GM18868 (cell line): Measurements from ENCODE around the gene ASTN2.
A peak's percentile ranks its signal among the peaks of the same experiment; 100 is the strongest.
"Not testable (repeated sequence)": the region's sequence is repeated elsewhere in the genome, so short reads cannot be mapped to it uniquely, and the experiment has no call there.

ENCODE experiments used
- ATAC-seq: cut with Tn5 transposase; IDR thresholded peaks from one replicate; pipeline ENCODE4 v1.9.1; 2021; ENCODE audit warnings: mild to moderate bottlenecking, moderate library complexity; ENCODE audit not compliant: unreplicated experiment

The ASTN2 gene

DNA sequence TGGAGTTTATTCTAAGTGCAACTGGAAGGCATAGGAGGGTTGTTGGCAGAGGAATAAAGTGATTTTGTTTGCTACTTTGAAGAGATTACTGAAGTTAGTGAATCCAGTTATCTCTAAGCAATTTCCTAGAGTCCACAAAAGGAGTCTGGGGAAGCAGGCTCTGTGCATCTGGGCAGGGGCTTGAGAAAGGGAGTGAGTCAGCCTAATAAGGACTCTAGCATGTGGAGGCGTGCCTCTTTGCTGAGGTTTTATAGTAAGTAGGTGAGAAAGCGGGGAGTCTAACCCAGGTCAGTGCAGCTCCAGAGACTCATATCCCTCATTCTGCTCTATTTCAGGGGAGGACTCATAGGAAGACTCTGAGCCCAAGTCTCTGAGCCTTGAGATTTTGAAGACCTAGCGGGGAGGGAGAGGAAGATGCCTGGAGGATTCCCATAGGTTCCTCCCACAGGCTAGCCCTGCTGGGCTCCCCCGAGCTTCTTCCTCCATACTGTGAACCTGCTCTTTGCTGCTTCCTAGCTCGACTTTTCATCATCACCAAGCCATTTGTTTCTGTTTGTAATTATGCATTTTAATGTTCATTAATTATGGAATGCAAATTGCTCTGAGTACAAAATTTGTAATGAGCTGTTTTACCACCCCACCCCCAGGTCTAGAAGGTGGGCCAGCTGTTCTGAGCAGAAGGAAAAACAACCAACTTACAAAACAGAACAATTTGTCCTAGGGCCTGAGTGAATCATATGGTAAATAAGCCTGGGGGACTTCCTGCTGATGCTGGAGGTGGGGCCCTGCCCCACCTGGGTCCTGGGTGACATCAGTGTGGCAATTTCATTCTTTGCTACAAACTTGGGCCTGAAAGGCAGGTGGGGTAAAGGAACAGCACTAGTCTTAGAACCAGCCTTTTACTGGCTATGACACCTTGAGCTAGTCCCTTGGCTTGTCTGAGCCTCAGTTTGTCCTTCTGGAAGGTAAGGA, 577.6 kb downstream of the ASTN2 start:
- peak; percentile 58 for ATAC-seq

DNA sequence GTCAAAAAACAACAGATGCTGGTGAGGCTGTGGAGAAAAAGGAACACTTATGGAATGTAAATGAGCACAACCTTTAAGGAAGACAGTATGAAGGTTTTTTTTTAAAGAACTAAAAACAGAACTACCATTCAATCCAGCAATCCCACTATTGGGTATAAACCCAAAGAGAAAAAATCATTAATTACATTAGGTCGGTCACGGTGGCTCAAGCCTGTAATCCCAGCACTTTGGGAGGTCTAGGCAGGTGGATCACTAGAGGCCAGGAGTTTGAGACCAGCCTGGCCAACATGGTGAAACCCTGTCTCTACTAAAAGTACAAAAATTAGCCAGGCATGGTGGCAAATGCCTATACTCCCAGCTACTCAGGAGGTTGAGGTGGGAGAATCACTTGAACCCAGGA, 584.5 kb downstream of the ASTN2 start:
- ATAC-seq: not testable (repeated sequence)

DNA sequence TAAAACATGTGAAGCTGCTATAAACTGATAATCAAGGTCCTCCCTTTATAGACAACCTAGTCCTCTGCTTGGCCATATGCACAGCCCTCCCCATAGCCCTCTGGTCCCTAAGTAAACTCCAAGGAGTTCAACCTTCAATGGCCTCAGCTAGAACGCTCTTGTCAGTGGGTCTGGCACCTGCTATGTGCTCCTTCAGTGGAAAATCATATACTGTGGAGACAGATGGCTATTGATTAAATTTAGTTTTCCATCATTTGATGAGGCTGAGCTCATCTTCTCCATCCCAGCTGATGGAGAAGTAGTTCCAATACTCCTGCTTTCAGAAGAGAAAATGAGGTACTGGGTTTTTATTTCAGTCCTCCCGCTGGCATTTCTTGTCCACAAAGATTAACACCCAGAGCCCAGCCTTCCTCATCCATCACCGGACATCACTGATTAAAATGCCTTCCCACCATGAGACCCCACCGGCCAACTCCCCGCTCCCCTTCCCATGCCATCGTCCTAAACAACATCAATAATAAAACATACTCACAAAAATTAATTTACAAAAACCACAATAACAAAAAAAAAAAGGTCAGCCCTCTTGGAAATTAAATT, 593.1 kb downstream of the ASTN2 start:
- ATAC-seq: no peak

DNA sequence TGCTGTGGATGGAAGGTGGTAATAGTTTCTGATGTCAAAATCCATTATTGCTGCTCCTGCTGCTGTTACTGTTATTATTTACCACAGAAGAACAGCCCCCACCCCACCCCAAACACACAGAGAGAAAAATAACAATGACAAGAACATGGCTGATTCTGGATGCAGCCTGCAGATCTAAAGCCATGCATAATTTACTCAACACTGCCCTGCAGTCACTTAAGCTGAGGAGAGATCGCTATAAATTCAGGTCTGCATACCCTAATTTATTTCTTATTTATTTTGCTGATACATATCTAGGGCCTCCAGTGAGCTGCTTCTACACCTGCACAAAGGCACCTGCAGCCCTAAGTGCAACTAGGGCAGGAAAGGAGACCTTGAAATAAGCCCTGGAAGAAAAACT, 595.7 kb downstream of the ASTN2 start:
- no peak for ATAC-seq

DNA sequence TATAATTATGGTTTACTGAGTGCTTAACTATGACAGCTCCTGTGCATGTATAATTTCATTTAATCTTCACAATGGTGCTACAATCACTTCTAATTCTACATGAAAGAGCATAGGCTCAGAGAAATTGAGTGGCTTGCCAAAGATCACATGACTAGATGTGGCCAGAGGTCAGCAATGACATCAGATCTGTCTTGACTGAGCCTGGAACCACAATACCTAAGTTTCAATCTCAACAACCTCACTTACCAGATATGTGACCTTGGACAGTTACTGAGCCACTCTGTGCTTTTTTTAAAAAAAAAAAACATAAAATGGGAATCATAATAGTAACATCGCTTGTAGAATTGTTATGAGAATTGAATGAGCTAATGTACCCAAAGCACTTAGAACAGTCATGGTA, 597.1 kb downstream of the ASTN2 start:
- ATAC-seq: peak; percentile 66

DNA sequence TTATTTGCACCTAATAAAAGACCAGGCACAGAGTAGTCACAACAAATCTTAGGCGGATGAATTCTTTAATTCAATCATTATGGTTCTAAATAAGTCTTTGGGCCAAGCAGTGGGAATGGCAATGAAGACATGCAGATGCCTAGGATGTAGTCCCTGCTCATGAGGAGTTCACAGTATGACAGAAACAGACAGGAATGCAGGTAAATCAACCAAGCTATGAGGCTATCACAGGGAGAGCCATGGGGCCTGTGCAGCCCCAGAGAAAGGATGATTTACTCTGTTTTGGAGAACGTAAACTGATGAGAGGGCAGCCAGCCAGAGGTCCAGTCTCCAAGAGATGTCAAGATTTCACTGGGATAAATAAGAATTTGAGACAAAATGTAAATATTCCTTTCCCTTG, 598.4 kb downstream of the ASTN2 start:
- no peak for ATAC-seq

DNA sequence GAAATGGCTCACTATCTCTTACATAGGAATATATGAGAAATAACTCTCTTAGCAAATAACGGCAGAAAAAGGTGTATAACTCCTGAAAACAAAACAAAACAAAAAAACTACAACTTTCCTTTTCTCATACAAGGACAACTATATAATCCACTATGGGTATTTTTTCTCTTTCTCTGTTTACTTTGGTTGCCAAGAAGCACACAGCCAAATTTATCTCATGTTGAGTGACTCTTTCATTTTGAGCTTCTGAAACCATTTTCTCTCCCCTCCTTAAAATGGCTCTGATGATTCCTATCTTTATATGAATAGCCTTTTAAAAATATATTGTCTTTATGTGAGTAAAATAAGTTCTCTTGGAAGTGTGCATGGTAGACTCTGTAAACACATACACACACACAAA, 599.0 kb downstream of the ASTN2 start:
- ATAC-seq: peak; percentile 56

DNA sequence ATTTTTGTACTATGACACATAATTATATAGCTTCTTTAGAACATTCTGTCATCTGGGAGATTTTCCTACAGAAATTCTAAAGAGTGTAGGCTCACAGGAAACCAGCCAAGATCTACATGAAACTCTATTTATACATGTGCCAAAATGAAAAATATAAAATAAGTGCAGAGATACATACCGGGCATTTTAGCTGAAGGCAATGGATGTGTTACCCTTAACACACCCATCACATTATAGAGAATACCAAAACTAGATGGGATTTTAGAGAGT, 601.9 kb downstream of the ASTN2 start:
- ATAC-seq: no peak

DNA sequence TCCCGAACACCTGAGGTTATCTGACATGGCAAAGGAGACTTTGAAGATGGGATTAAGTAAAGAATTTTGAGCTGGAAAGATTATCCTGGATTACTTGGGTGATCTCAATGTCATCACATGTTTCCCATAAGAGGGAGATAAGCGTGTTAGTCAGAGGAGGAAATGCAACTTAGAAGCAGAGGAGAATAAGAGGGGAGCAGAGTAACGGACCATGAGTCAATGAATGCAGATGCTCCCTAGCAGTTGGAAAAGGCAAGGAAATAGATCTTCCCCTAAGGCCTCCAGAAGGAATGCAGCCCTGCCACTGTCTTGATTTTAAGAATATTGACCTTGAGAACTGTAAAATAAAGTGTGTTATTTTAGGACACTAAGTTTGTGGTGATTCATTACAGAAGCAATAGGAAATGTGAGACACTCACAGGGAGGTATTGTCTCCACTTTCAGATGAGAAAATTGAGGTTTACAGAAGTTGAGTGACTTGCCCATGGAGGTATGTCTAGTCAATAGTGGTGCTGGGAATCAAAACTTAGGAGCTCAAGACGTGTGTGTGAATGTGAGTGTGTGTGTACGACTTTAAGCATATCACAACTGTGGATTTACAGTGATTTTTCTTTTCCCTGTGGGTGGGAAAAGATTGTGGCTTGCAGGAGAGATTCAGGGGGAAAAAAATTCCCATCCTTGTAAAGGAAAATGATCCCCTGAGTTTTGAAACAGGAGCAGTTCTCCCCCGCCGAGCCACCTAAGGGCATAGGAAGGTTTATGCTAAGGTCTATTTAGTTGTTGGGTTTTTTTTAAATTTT, 602.4 kb downstream of the ASTN2 start:
- ATAC-seq: no peak

DNA sequence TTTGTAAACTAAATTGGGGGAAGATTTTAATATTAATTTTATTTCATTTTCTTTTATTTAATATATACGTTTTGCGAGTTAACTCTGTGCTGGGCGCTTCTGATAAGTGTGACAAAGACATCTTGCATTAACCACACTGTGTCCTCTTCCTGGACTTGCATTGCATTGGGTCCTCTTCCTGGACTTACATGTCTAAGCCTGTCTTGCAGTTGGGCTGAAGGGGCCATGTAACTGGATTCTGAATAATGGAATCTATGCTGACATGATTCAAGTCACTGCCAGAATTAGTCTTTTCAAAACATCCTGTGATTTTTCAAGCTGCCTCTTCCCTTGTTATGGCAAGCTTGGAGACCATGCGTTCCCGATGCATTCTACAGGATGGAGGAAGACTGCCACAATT, 605.2 kb downstream of the ASTN2 start:
- ATAC-seq: no peak

DNA sequence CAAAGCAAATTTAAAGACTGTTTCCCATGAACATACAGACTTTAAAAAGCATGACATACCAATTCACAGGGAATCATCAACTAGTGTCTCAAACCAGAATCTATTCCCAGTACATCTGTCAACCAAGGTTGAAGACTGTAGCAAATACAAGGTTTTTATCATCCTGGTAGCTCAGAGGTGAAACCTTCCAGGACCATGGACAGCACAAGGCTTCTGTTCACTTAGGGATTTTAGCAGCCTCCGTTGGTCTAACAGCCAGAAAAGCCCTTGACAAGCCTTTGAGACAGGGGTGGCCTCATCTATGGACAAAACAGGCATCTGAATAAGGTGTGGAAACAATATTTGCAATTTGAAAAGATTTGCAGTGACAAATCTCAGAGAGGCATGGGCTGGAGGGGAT, 608.8 kb downstream of the ASTN2 start:
- no peak for ATAC-seq

DNA sequence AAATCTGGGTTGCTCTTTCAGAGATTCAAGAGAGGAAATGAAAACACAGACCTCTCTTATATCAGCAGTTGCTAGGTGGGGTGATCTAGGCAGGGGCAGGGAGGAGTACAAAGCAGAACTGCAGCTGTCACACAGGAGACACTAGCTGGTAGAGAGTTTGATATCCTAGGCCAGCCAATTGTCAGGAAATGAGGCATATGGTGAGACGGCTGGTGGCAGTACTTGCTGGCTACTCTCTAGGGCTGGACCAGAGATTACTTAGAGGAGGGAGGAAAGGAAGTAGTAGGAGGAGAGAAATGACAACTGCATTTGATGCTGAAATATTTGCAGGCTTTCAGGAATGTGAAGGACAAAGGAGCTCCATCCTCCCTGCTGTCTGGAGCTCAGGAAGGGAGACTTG, 614.0 kb downstream of the ASTN2 start:
- peak; percentile 94 for ATAC-seq

DNA sequence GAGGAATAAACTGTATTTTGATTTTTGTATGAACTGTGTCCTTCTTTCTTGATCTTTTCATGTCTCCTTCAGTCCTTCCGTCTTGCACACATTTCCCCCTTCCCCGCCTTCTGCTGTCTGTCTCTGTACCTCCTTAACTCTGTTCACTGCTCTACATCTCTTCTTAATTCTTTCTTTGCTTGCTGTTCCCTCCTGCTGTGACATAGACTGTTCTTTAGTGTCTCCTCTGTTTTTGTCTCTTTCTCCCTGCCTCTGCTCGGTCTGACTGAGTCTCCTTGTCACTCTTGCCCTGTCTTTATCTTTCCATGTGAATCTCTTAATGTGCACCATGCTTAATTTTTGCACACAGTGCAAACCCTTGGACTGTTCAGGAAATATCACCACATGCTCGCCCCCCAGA, 614.8 kb downstream of the ASTN2 start:
- no peak for ATAC-seq

DNA sequence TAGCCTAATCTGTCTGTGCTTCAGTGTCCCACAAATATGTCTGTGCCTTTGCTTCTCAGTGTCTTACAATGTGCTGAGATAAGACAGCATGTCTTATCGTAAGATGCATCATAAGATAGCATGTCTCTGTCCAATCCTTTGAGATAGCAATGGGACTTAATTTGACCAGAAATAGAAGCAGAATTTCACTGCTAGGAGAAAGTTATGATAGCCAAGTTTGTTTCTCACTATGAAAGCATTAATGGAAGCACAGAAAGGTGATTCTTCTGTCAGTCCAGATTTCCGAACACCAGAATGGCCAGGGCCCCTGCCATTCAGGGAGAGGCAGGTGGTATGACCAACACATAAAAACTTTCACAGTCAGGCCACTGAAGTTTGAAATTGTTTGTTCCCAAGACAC, 616.3 kb downstream of the ASTN2 start:
- ATAC-seq: no peak

DNA sequence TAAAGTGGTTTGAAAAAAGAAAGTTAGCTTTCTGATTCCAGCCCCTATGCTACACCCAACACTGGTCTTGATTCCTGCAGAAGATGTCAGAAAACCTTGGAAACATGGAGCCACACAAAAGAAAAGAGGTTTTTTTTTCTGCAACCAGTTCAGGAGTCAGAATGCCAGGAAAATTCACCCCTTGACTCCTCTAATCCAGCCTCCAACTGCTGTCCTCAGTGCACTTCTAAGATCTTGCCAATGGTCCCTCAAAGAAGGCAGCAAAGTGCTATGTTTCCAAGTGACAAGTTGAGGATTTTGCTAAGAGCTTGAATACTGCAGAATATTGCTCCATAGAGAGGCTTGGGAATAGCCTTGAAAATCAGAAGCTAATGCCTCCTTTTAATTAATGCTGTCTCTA, 617.6 kb downstream of the ASTN2 start:
- no peak for ATAC-seq

DNA sequence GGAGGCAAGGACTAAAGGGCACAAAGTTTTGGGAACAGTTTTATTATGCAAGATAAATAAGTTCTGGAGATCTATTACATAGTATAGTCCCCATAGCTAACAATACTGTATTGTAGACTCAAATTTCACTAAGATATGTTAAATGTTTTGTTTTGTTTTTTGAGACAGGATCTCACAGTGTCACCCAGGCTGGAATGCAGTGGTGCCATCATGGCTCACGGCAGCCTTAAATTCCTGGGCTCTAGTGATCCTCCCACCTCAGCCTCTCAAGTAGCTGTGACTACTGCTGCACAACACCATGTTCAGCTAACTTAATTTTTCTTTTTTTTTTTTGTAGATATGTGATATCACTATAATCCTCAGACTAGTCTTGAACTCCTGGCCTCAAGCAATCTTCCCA, 618.2 kb downstream of the ASTN2 start:
- no peak for ATAC-seq

DNA sequence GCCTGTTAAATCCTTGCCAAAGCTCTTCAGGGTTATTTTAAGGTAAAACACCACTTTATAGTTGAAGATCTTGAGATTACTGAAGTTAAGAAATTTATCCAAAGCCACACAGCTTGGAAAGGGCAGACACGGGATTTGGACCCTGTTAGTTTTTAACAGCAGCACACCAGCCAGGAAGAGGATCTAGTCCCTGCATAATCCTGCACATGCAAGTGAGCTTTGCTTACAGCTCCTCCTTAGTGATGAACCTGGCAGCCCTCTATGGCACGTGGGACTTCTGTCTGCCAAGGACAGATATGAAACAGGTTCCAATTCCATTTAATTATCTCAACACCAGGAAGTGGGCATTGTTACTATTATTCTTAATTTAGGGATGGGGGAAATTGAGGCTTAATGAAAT, 619.0 kb downstream of the ASTN2 start:
- ATAC-seq: no peak

DNA sequence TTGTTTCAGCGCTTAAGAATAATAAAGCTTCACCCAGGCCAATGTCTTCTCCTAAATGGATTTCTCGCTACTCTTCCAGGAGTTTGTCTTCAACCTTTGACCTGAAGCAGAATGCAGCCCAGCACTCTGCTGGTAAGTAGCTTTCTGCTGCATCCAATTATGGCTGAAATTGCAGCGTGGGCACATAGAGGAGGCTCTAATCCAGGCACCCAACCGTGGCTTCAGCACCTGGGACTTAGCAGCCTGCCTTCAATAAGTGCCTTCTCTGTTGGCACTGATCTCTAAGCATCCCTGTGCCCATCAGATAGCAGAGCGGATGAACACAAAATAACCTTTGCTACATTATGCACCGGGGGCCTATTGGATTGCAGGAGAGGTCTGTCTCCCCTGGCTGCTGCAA, 622.6 kb downstream of the ASTN2 start:
- ATAC-seq: no peak

DNA sequence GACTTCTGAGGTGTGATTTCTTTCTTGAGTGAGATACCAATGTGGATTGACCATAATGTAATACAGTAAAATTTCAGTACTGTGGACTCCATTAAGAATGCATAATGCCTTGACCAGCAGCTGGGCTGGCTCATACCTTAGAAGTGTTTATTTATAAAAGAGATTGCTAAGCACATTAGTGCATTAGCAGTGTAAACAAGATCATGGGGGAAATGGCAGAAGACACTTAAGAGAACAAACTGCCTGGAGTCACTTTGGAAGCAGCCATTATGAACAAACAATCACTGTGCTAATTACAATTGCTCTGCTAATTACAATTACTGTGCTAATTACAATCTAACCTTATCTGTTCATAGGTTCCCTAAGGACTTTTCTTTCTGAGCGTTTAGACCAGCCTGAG, 623.5 kb downstream of the ASTN2 start:
- ATAC-seq: no peak

DNA sequence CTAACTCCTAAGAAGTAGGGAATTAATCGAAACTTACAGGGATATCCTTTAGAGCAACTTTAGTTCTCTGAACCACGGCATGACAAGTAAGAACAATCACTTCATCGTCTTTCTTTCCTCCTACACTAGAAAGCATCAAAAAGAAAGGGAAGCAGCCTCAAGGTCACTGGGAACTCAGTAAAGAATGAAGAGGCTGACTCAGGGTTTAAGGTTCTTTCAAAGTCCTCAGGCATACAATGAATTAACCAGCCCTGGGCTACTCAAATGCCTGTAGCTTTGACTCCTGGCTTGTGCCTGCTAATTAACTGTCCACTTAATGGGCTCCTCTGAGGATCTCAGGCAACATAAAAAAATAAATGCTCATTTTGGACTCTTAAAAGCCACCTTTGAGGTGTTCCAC, 625.8 kb downstream of the ASTN2 start:
- no peak for ATAC-seq

DNA sequence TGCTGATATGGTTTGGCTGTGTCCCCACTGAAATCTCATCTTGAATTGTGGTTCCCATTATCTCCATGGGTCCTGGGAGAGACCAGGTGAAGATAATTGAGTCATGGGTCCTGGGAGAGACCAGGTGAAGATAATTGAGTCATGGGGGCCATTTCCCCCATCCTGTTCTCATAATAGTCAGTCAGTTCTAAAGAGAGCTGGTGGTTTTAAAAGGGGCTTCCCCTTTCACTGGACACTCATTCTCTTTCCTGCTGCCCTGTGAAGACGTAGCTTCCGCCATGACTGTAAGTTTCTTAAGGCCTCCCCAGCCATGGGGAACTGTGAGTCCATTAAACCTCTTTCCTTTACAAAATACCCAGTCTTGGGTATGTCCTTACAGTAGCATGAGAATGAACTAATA, 628.1 kb downstream of the ASTN2 start:
- no peak for ATAC-seq

DNA sequence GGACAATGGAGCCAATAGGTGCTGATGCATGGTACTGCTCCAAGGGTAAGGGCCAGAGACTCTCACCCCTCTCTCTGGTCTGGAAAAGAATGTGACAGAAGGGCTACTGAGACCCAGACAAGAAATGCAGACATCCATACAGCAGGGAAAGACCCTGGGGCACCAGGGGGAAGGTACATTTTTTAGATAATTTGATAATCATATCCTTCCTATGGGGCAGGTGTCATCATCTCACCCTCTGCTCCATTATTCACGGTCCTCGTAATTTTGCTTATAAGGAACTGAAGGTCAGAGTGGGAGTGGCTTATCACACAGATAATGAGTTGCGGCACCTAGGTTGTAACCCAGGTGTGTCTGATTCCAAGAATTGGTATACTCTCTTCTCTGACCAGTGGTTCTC, 637.7 kb downstream of the ASTN2 start:
- ATAC-seq: no peak
